T follicular helper cell (primary cell): Measurements from ENCODE around the gene PRUNE1.

Experiments used
- DNase-seq: peaks from one replicate; pipeline ENCODE4 v3.0.0-alpha.2; 2020; ENCODE audit warnings: low read depth

Gene PRUNE1

DNA sequence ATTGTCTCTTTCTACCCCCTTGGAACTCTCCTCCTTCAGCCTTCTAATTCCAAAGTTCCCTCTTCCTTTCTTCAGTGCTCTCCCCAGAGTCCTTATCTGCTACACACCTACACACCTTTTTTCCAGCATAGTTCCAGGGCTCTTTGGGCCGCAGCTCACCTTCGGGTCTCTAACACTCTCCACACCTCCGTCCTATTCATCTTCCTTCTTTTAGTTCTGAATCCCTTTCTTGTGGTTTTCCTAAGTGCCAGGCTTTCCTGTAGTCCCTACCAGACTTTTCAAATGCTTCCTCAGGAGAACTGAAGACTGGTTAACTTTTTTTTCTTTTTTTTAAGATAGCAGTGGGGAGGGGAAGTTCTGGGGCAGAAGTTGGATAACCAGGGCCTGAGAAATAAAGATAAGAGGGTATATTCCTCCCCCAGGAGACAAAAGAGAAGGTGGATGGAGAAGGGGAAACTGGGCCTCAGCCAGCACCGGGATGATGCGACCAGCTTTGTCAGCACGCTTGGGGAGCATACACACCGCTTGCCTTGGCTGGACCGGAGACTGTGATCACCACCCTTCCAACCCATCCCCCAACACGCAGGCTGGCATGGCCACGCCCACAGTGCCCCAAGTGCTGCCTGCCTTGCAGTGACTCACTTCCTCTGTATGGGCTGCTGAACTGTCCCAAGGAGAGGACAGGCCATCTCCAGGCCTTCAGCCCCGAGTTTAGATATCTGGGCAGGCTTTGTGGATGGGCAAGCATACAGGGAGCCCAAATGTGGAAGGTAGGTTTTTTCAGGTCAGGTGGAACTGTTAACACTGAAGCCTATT, 31.2 kb upstream of the PRUNE1 start:
- peak; percentile 51 for DNase-seq

GRCh38 chr1:150979092-150980056, 28.9 kb upstream of the PRUNE1 start:
- DNase-seq: peak; percentile 85

DNA sequence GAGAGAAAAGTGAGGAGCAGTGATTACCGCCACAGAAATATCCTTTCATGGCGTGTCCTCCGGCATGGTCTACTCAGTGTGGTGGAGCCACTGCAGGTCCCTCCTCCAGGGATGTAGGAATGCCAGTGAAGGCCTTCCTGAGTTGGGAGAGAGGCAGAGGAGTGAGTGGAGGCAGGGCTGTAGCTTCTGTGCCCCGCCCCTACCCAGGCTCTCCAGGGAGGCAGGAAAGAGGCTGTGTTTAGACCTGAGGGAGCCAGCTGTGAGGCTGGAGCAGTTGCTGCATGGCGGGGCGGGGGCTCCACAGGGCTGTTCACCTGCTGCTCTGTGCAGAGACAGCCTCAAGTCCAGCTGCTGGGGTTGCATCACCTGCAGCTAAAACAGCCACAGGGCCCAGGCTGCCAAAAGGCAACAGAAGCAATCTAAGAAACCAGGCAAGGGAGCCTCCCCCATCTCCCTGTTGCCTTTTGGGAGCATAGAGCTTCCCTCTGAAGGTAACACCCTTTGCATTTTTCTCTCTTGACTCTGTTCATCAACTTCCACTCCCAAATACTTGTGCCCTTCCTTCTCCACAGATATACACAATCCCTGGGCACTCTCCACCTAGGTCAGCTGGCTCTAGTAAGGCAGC, 27.0 kb upstream of the PRUNE1 start:
- no peak for DNase-seq

DNA sequence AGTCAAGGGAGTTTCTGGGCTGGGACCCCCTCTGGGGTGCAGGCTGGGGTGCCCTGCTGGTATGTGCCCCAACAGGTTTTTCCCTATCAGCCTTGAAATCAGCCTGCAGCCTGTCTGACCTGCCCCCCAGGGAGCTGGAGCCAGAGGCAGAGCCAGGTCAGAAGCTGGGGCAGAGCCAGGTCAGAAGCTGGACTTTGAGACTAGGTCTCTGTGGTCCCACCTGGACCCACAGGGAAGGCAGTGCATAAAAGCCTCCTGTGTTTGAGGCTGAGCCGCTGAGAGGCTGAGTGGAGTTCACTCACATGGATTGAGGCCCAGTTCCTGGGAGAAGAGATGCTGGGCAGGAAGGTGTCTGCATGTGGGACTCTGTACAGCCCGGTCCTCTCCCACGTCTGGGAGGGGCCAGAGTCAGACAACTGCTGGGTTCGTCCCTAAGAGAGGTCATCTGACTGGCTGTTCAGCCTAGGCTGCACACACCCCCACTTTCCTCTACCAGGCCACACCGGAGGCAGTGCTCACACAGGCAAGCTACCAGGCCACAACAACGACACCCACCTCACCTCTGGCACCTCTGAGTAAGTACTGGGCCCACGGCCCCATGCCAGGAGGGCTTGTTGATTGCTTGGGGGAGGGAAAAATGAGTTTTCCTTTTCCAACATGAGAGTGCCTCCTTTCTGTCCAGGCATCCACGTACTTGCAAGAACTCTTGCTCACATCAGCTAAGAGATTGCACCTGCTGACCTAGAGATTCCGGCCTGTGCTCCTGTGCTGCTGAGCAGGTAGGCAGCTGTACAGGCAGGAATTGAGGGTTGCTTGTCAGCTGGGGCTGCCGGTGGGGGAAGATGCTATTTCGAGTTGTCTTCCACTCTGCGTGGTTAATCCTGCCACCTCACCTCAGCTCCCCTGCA, 26.2 kb upstream of the PRUNE1 start, which contains the start of gene ANXA9:
Gene ANXA9, plus strand, starts transcription at position 488 of the 908 bp plus-strand sequence. CDS start 814 bp downstream, outside the sequence.
- no peak for DNase-seq

- no peak for DNase-seq
Observed at GRCh38 chr1:150985179-150985825, 22.9 kb upstream of the PRUNE1 start.

GRCh38 chr1:150987924-150988323, 20.3 kb upstream of the PRUNE1 start:
- no peak for DNase-seq

- no peak for DNase-seq
Observed at GRCh38 chr1:150992626-150993025, 15.6 kb upstream of the PRUNE1 start.

- no peak for DNase-seq
Observed at GRCh38 chr1:150994248-150994647, 14.0 kb upstream of the PRUNE1 start.

DNA sequence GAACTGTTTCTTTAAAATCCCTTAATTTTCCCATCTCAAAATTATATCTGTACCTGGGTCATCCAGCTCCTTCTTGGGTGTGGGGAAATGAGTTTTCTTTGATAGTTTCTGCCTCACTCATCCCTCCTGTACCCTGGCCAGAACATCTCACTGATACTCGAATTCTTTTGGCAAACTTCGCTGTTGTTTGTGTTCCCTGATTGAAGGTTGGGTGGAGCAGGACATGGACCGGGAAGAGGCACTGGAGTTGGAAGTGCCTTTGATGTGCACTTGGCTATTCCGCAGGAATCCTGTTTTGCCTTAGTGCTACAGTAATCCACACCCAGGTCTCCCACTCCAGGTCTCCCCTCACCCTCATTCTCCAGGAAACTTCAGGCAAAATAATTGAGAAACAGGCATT, 12.8 kb upstream of the PRUNE1 start:
- DNase-seq: no peak

GRCh38 chr1:150995896-150996295, 12.4 kb upstream of the PRUNE1 start:
- DNase-seq: no peak

- DNase-seq: no peak
Observed at GRCh38 chr1:150997126-150997872, 10.9 kb upstream of the PRUNE1 start.

GRCh38 chr1:150997949-150998348, 10.3 kb upstream of the PRUNE1 start:
- DNase-seq: no peak

GRCh38 chr1:150999051-150999674, 9.1 kb upstream of the PRUNE1 start:
- DNase-seq: no peak

DNA sequence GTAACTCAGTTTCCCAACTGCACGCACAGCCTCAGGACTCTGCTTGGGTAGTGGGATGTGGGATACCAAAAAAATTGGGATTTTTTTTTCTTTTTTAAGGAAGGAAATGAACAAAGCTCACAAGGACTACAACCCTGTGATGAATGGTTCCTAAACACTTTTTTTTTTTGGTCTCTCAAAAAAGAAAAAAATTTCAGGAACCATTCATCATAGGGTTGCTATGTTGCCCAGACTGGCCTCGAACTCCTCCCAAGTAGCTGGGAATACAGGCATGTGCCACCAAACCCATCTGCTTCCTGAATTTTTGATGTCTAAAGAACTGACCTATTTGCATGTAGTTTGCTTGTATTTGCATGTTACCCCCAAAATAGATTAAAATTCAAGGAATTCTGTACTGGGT, 8.3 kb upstream of the PRUNE1 start:
- DNase-seq: no peak

- no peak for DNase-seq
Observed at GRCh38 chr1:151000408-151000807, 7.8 kb upstream of the PRUNE1 start.

DNA sequence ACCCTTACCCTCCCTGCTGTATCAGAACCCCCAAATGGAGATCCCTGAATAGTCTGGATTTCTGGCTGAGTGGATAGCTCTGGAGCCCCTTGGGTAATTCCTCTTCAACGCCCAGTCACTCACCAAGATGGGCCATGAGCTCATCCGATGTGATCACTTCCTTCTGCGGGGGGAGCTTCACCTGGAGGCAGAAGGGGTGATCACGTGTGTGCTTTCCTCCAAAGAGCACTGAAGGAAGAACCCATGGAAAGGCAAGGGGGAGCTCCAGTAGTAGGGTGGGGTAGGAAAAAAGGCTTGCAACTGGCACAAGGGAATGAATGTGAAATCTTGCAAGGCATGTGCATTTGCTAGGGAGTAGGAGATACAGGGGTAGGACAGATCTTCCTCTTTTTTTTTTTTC, 6.6 kb upstream of the PRUNE1 start:
- DNase-seq: no peak

GRCh38 chr1:151002051-151002450, 6.2 kb upstream of the PRUNE1 start:
- DNase-seq: no peak

- DNase-seq: no peak
Observed at GRCh38 chr1:151002611-151003010, 5.6 kb upstream of the PRUNE1 start.

DNA sequence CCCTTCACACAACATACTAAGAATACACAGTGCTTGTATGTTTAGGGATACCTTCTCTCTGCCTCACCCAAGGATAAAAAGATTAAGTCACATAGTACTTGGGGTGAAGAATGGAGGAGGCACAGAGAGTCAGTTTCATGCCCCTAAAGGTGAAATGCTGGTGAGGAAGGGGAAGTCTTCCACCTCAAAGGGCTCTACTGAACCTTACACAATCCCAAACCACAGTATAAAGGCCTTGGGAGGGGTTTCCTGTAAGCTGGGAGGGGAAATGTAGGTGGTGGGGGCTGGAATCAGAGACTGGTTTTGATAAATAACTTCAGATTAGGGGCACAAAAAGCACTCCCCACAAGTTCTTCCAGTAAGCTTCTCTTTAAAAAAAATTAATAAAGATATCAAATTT, 5.1 kb upstream of the PRUNE1 start:
- no peak for DNase-seq
